Upper lobe of left lung (tissue), 4 donors: ENCODE data around the gene OGT.

Experiments used
- POLR2AphosphoS5 ChIP-seq, 2 donors: sonication (generic); formaldehyde crosslinking; IDR thresholded peaks; one replicate each; pipeline ENCODE4 v1.5.1; 2017; ENCODE audit warnings: antibody characterized with exemption in 2 of 2
- TF ChIP-seq, protein P1 (sequence below), 6 experiments: fragments of 450-650 bp in 4 of 6; fragments of 200-600 bp in 2 of 6; sonication (generic) in 2 of 6; IDR thresholded peaks; one replicate each; pipeline ENCODE4 v1.5.1; 2016 to 2019; ENCODE audit warnings: antibody characterized with exemption in 6 of 6

- TF ChIP-seq, protein P1, sequence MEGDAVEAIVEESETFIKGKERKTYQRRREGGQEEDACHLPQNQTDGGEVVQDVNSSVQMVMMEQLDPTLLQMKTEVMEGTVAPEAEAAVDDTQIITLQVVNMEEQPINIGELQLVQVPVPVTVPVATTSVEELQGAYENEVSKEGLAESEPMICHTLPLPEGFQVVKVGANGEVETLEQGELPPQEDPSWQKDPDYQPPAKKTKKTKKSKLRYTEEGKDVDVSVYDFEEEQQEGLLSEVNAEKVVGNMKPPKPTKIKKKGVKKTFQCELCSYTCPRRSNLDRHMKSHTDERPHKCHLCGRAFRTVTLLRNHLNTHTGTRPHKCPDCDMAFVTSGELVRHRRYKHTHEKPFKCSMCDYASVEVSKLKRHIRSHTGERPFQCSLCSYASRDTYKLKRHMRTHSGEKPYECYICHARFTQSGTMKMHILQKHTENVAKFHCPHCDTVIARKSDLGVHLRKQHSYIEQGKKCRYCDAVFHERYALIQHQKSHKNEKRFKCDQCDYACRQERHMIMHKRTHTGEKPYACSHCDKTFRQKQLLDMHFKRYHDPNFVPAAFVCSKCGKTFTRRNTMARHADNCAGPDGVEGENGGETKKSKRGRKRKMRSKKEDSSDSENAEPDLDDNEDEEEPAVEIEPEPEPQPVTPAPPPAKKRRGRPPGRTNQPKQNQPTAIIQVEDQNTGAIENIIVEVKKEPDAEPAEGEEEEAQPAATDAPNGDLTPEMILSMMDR (IDR thresholded peaks at IDR 0.05) = no peak
- TF ChIP-seq POLR2AphosphoS5 (IDR thresholded peaks at IDR 0.05) = no peak
Observed at GRCh38 chrX:71604141-71604540, 71.2 kb downstream of the OGT start.
